ENCODE measurements around the gene GPR78. TPM values are rescaled to one million over a fixed set of nuclear protein-coding genes. Genes with fewer than 3 reads are reported as not detected.

GPR78 gene
- total and polyA plus RNA-seq, 2 of the 8 experiments (the other 6 are each of a cell fraction or from before 2014, with no cell fraction given): 1.0 to 3.0 TPM

DNA sequence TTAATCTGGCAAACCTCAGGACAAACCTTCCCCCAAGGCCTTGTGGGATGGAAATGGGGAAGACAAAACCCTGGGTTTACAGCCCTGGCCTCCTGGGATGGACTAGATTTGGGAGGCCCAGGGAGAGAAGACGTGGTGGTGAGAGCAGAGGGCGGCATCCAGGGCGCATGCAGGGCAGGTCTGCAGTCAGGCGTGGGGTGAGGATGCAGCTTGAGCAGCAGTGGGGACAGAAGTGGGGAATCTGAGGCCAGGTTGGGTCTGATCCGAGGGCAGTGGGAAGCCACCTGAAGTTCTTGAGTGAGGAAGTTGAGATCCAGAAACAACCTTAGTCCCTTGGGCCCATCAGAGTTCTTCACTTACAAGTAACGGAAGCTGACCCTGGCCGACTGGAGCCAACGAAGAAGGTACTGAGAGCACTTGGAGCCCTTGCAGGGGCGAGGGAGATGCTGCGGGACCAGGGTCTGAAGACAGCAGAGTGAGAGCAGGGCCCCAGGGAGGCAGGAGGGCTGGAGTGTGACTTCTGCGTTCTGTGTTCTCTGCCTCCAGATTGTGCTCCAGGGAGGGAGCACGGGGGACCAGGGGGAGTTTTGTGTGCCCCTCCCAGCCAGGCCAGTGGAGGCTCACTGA lies 42.0 kb upstream of the GPR78 start (continued):
- no peak for TF ChIP-seq CHD2 (IDR thresholded peaks at IDR 0.05; ENCODE audit: low read length)

All from H1 (cell line).